Peyer's patch (tissue), 4 donors: ENCODE data around the gene ELOVL2.

Experiments used
- CTCF ChIP-seq, 6 experiments: fragments of 450-650 bp in 4 of 6; fragments of 200-600 bp in 2 of 6; sonication (generic) in 1 of 6; IDR thresholded peaks; one replicate each; pipeline ENCODE4 v1.5.1; 2017 to 2019; ENCODE audit warnings: antibody characterized with exemption in 6 of 6, mild to moderate bottlenecking in 3 of 6, moderate library complexity in 1 of 6
- POLR2A ChIP-seq, 2 donors: fragments of 450-650 bp; IDR thresholded peaks; one replicate each; pipeline ENCODE4 v1.5.1; 2017; ENCODE audit warnings: antibody characterized with exemption in 2 of 2, mild to moderate bottlenecking in 2 of 2, moderate library complexity in 2 of 2

GRCh38 chr6:11072101-11072500 is 28.0 kb upstream of the ELOVL2 start:
- no peak for TF ChIP-seq CTCF (IDR thresholded peaks at IDR 0.05)
- no peak for TF ChIP-seq POLR2A (IDR thresholded peaks at IDR 0.05)
